ENCODE measurements around the gene PTCD1.

DNA sequence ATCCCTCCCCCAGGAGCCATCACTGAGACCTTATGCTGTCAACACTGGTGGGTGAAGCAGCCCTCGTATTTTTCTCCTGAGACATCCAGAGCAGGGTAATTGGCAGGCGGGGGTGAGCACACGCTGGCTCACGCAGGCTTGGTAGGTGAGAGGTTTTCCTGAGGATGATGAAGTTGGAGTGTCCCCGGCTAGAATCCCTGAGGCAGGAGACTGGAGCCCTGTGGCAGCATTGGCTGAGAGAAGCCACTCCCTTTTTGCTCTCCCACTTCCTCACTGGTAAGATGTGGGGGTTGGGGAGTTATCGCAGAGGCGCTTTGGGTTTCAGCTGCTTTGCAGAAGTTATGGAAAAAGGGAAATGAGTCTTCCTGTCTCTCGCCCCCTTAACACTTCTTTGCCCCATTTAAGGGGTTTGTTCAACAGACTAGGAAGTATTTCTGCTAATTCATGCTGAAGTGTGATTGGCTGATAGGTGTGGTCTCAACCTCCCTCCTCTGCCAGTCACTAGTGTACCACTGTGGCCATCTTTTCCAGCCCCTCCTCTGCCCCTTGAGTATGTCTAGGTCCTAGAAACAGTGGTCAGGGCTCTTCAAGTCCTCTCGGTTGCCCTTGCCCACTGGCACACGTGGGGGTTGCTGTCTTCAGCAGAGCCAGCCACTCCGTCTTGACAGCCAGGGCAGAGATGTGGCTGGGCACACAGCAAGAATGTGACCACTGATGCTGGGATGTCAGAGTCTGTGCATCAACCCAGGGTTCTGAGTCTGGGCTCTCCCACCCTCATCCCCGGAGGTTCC lies 58.4 kb downstream of the PTCD1 start:
- TF ChIP-seq, protein P1, sequence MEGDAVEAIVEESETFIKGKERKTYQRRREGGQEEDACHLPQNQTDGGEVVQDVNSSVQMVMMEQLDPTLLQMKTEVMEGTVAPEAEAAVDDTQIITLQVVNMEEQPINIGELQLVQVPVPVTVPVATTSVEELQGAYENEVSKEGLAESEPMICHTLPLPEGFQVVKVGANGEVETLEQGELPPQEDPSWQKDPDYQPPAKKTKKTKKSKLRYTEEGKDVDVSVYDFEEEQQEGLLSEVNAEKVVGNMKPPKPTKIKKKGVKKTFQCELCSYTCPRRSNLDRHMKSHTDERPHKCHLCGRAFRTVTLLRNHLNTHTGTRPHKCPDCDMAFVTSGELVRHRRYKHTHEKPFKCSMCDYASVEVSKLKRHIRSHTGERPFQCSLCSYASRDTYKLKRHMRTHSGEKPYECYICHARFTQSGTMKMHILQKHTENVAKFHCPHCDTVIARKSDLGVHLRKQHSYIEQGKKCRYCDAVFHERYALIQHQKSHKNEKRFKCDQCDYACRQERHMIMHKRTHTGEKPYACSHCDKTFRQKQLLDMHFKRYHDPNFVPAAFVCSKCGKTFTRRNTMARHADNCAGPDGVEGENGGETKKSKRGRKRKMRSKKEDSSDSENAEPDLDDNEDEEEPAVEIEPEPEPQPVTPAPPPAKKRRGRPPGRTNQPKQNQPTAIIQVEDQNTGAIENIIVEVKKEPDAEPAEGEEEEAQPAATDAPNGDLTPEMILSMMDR (conservative IDR thresholded peaks at IDR 0.05 in 1 of 2, IDR thresholded peaks at IDR 0.05 in 1 of 2; ENCODE audit: extremely low read depth in 1 of 2, insufficient read depth in 1 of 2, low read depth in 1 of 2, low read length in 2 of 2) = no peak
- no peak for TF ChIP-seq EZH2 (IDR thresholded peaks at IDR 0.05; ENCODE audit: borderline replicate concordance, low read length)
